ENCODE data around the gene NOVA2. TPM values are rescaled to one million over a fixed set of nuclear protein-coding genes. Genes with fewer than 3 reads are reported as not detected.

The NOVA2 gene
- total RNA-seq, 4 donors from 2014 or later = 1.2 to 4.6 (median 2.7) TPM

GRCh38 chr19:45995715-45996385 lies 22.2 kb upstream of the NOVA2 start:
- TF ChIP-seq POLR2A (IDR thresholded peaks at IDR 0.05; ENCODE audit: low read depth) (no peak), CTCF (IDR thresholded peaks at IDR 0.05) (no peak), POLR2AphosphoS5 (IDR thresholded peaks at IDR 0.05) (no peak), EP300 (IDR thresholded peaks at IDR 0.05) (no peak)
- peaks cover 21 to 36% (median 33%) of the 10 kb centered on the region in 4 donors for H3K4me1 ChIP-seq
- H3K4me3 ChIP-seq = peak overlapping the region; percentile 68 to 94 (median 74)
- no peaks in the 10 kb centered on the region for H3K9me3 ChIP-seq
- H3K27ac ChIP-seq (replicated peaks in 1 of 4) = peak overlapping the region; percentile 71 to 85 (median 79)
- 10% methylated on average over 13 of the region's 13 CpGs for WGBS
- H3K27me3 ChIP-seq = peaks cover 0 to 30% (median 5%) of the 10 kb centered on the region in 4 donors
- peaks cover 0 to 8% (median 0%) of the 10 kb centered on the region in 4 donors for H3K36me3 ChIP-seq
- DNase-seq (ENCODE audit: extremely low spot score) = no peak
- intact Hi-C loops (cut with DNase I) = loop anchor here (10.0 kb wide), 1 partner anchor 91 kb away; the partner anchor contains the start of gene MYPOP

GRCh38 chr19:45994998-45995714 lies 21.5 kb upstream of the NOVA2 start, which contains the start of gene CCDC61:
CCDC61 (plus strand) TSS chr19:45995467; CDS start chr19:46003019, 7,552 bp downstream.
- TF ChIP-seq CTCF (IDR thresholded peaks at IDR 0.05) = no peak
- TF ChIP-seq POLR2A (IDR thresholded peaks at IDR 0.05; ENCODE audit: low read depth) = peak; percentile 56
- peak; percentile 79 to 94 for TF ChIP-seq POLR2AphosphoS5 (IDR thresholded peaks at IDR 0.05)
- TF ChIP-seq EP300 (IDR thresholded peaks at IDR 0.05) = no peak
- H3K27me3 ChIP-seq = peaks cover 0 to 28% (median 5%) of the 10 kb centered on the region in 4 donors
- no peaks in the 10 kb centered on the region for H3K9me3 ChIP-seq
- peak within 1 kb of the TSS; percentile 68 to 94 (median 74) for H3K4me3 ChIP-seq
- under 1% methylated on average over 34 of the region's 34 CpGs for WGBS
- H3K27ac ChIP-seq (replicated peaks in 1 of 4) = peak within 1 kb of the TSS; percentile 71 to 85 (median 79)
- intact Hi-C loops (cut with DNase I) = loop anchor here (10.0 kb wide), 1 partner anchor 90 kb away; the partner anchor contains the start of gene MYPOP
- peaks cover 0 to 8% (median 0%) of the 10 kb centered on the region in 4 donors for H3K36me3 ChIP-seq
- H3K4me1 ChIP-seq = peaks cover 18 to 29% (median 26%) of the 10 kb centered on the region in 4 donors
- DNase-seq (ENCODE audit: extremely low spot score) = peak; percentile 99

- no peak for DNase-seq (ENCODE audit: extremely low spot score)
- H3K4me1 ChIP-seq = peaks cover 16 to 22% (median 20%) of the 10 kb centered on the region in 4 donors
- H3K36me3 ChIP-seq = peaks cover 0 to 8% (median 0%) of the 10 kb centered on the region in 4 donors
- 5% methylated on average over 8 of the region's 8 CpGs for WGBS
- TF ChIP-seq EP300 (IDR thresholded peaks at IDR 0.05) (no peak), CTCF (IDR thresholded peaks at IDR 0.05) (no peak), POLR2AphosphoS5 (IDR thresholded peaks at IDR 0.05) (no peak), POLR2A (IDR thresholded peaks at IDR 0.05; ENCODE audit: low read depth) (no peak)
- peaks cover 0 to 24% (median 4%) of the 10 kb centered on the region in 4 donors for H3K27me3 ChIP-seq
- intact Hi-C loops (cut with DNase I) = loop anchor here (10.0 kb wide), 1 partner anchor 90 kb away; the partner anchor contains the start of gene MYPOP
- peak overlapping the region; percentile 68 to 94 (median 74) for H3K4me3 ChIP-seq
- H3K9me3 ChIP-seq = no peaks in the 10 kb centered on the region
- peak overlapping the region in 3 of 4 donors; percentile 23 to 55 (median 35) for H3K27ac ChIP-seq (replicated peaks in 1 of 4)
These were observed 20.9 kb upstream of the NOVA2 start for GRCh38 chr19:45994456-45994997.

GRCh38 chr19:45990113-45990728 lies 16.6 kb upstream of the NOVA2 start:
- Histone ChIP-seq H3K36me3 (no peaks in the 10 kb centered on the region), H3K4me1 (peaks cover 6 to 9% (median 6%) of the 10 kb centered on the region in 4 donors), H3K4me3 (no peak overlapping the region), H3K27me3 (peaks cover 0 to 24% (median 0%) of the 10 kb centered on the region in 4 donors), H3K9me3 (no peaks in the 10 kb centered on the region), H3K27ac (replicated peaks in 1 of 4) (no peak overlapping the region)
- intact Hi-C loops (cut with DNase I) = loop anchor here (10.0 kb wide), 1 partner anchor 85 kb away; the partner anchor contains the start of gene MYPOP
- TF ChIP-seq POLR2AphosphoS5 (IDR thresholded peaks at IDR 0.05) (peak in 1 of 2 donors; percentile 17), EP300 (IDR thresholded peaks at IDR 0.05) (no peak)
- no peak for DNase-seq (ENCODE audit: extremely low spot score)
- 85% methylated on average over 12 of the region's 12 CpGs for WGBS

All from esophagus muscularis mucosa (tissue), 4 donors.